Fibroblast of gingiva (primary cell): ENCODE data around the gene IGF2R.
"Not testable (repeated sequence)": the region's sequence is repeated elsewhere in the genome, so short reads cannot be mapped to it uniquely, and the experiment has no call there.

Experiments
- DNase-seq: peaks from one replicate; pipeline ENCODE4 v3.0.0-alpha.2; 2011; ENCODE audit warnings: low read depth

IGF2R gene

GRCh38 chr6:159968295-159969203 is at the start of gene IGF2R:
Gene IGF2R, plus strand, starts transcription at chr6:159969082. Its CDS starts 165 bp downstream, at chr6:159969247.
- DNase-seq = peak; percentile 90

GRCh38 chr6:159919800-159920199 is 49.1 kb upstream of the IGF2R start:
- no peak for DNase-seq

GRCh38 chr6:159924150-159924549 is 44.7 kb upstream of the IGF2R start:
- DNase-seq = not testable (repeated sequence)

- no peak for DNase-seq
Observed at GRCh38 chr6:159926542-159927203, 42.2 kb upstream of the IGF2R start.

- DNase-seq = no peak
Observed at GRCh38 chr6:159929819-159930218, 39.1 kb upstream of the IGF2R start.

GRCh38 chr6:159931112-159931511 is 37.8 kb upstream of the IGF2R start:
- DNase-seq = no peak

GRCh38 chr6:159931846-159932245 is 37.0 kb upstream of the IGF2R start:
- DNase-seq = no peak

- DNase-seq = no peak
Observed at GRCh38 chr6:159933077-159933476, 35.8 kb upstream of the IGF2R start.

GRCh38 chr6:159934181-159934580 is 34.7 kb upstream of the IGF2R start:
- DNase-seq = peak; percentile 32

- DNase-seq = peak; percentile 50
Observed at GRCh38 chr6:159935065-159935464, 33.8 kb upstream of the IGF2R start.

GRCh38 chr6:159935633-159936032 is 33.2 kb upstream of the IGF2R start:
- peak; percentile 47 for DNase-seq

- no peak for DNase-seq
Observed at GRCh38 chr6:159939591-159940016, 29.3 kb upstream of the IGF2R start.

- peak; percentile 60 for DNase-seq
Observed at GRCh38 chr6:159941286-159942113, 27.4 kb upstream of the IGF2R start.

GRCh38 chr6:159943101-159943632 is 25.7 kb upstream of the IGF2R start:
- peak; percentile 93 for DNase-seq

GRCh38 chr6:159943968-159944598 is 24.8 kb upstream of the IGF2R start:
- no peak for DNase-seq

GRCh38 chr6:159945801-159946392 is 23.0 kb upstream of the IGF2R start:
- DNase-seq = no peak

GRCh38 chr6:159946912-159947311 is 22.0 kb upstream of the IGF2R start:
- no peak for DNase-seq

- DNase-seq = no peak
Observed at GRCh38 chr6:159948199-159948598, 20.7 kb upstream of the IGF2R start.

- no peak for DNase-seq
Observed at GRCh38 chr6:159951772-159952171, 17.1 kb upstream of the IGF2R start.

- no peak for DNase-seq
Observed at GRCh38 chr6:159952289-159953005, 16.4 kb upstream of the IGF2R start.
